Measurements from ENCODE around the gene KLF5.

- no peak for TF ChIP-seq POLR2A (IDR thresholded peaks at IDR 0.05)
- TF ChIP-seq, protein P1, sequence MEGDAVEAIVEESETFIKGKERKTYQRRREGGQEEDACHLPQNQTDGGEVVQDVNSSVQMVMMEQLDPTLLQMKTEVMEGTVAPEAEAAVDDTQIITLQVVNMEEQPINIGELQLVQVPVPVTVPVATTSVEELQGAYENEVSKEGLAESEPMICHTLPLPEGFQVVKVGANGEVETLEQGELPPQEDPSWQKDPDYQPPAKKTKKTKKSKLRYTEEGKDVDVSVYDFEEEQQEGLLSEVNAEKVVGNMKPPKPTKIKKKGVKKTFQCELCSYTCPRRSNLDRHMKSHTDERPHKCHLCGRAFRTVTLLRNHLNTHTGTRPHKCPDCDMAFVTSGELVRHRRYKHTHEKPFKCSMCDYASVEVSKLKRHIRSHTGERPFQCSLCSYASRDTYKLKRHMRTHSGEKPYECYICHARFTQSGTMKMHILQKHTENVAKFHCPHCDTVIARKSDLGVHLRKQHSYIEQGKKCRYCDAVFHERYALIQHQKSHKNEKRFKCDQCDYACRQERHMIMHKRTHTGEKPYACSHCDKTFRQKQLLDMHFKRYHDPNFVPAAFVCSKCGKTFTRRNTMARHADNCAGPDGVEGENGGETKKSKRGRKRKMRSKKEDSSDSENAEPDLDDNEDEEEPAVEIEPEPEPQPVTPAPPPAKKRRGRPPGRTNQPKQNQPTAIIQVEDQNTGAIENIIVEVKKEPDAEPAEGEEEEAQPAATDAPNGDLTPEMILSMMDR (IDR thresholded peaks at IDR 0.05): no peak
These were observed 23.9 kb upstream of the KLF5 start for GRCh38 chr13:73034901-73035300.

All from ovary (tissue), 3 donors.